Esophagus mucosa (tissue), 1 donor: ENCODE measurements around the gene WDR75. TPM values are rescaled to one million over a fixed set of nuclear protein-coding genes. Genes with fewer than 3 reads are reported as not detected.

Experiments
- ATAC-seq: fragments of 200-7000 bp; cut with Tn5 transposase; one replicate; pipeline ENCODE4 v1.9.1; 2020
- total RNA-seq: library from RNA; stranded (reverse); gene quantifications from one replicate; pipeline ENCODE4 v1.2.4, GENCODE V29; 2023
- donor health status: DM: yes; HTN: yes; CAD: no.

The WDR75 gene
- total RNA-seq, 1 donor from 2014 or later, result 24.3 TPM

GRCh38 chr2:189500456-189501160 is 59.3 kb downstream of the WDR75 start:
- peak; percentile 67 for ATAC-seq

DNA sequence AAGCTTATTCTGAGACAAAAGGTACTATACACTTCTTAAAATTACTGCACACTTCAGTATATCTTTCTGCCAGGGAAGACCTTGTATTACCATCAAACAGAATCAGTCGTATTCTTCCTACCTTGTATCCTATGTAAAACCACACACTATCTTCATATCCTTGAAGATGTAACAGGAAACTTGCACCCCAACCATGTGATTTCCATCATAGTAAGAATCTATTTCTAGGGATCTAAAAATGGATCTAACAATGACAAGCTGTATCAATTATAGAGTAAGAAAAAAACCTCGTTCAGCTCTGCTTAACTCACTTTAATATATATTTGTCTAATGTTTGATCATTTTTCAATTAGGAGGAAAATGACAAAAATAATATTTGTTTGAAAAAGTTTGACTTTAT is 60.2 kb downstream of the WDR75 start:
- ATAC-seq, result no peak

GRCh38 chr2:189502714-189503113 is 61.4 kb downstream of the WDR75 start:
- ATAC-seq, result no peak

DNA sequence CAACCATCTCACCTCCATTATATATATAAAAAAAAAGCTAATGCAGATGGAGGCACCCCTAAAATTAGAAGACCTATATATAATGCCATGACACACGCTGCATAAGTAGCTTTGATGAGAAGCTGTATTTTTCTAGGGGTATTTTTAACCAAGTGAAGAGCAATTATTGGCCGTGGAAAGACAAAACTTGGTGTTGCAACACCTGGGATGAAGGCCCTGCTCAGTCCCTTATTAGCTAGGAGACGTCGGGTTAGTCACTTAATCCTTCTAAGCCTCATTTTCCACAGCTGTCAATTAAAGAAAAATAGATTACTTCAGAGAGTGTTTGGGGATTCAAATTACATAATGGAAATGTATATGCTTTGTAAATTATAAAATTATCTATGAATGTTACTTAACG is 63.0 kb downstream of the WDR75 start:
- peak; percentile 71 for ATAC-seq

DNA sequence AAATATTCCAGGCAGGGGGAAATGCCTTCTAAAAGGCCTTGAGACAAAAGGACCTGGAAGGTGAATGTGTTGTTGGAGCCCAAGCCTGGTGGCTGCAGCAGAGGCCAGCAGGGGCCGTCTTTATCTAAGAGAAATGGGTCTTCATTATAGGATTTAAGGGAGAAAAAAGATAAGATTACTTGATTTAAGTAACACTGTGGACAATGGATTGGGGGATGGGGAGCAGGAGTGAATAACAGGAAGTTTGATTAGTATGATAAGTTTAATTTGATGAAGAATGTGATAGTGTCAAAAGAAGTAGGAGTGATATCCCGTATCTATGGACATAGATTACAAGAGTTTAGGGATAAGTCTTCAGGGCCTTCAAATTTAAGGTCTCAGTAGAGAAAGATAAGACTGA is 64.2 kb downstream of the WDR75 start:
- ATAC-seq, result no peak

DNA sequence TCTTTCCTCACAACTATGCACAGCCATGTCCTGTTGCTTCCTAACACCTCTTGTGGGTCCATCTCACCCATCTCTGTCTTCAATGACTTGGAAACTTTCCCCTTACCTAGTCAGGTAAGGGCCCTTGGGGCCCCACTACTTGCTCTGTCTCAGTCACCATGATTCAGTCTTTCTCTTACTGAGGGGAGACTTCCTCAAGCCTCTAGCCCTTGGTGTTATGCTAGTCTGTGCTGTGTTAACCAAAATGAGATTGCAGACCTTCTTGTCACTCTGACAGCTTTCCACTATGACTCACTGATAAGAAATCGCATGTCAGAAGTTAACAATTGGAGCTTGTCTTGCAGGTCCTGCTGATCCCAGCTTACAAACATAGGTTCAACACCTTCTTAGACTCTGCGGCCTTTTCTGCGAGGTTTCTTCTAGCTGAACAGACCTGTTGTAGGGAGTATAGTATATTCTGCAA is 65.3 kb downstream of the WDR75 start:
- no peak for ATAC-seq

GRCh38 chr2:189511210-189511959 is 70.1 kb downstream of the WDR75 start:
- no peak for ATAC-seq

DNA sequence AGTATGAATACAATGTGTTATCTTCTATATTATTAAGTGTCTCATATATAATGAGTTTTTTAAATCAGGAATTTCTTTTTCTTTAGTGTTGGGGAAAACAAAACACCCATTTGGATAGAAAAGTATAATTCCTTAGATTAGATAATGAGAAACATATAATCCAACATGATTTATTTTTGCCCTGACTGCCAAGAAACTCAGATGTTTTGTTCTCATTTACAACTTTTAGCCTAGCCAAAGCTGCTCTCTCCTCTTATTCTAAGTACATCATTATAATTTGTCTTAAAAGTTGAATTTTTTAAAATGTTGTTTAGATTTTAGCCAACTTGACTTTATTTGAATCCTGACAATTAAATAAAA is 70.7 kb downstream of the WDR75 start:
- ATAC-seq, result no peak

DNA sequence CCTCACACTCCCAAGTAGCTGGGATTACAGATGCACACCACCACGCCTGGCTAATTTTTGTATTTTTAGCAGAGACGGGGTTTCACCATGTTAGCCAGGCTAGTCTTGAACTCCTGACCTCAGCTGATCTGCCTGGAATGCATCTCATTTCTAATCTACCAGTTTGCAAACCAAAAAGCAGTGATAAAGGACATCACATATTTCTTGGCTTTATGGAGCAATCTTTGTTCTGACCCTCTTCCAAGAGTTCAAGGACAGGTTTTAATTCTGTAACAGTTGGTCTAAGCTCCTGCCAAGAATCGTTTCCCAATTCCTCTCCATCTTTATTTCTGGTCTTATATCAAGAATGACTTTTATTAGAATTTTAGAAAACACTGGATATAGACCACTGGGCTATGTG is 71.6 kb downstream of the WDR75 start:
- no peak for ATAC-seq

DNA sequence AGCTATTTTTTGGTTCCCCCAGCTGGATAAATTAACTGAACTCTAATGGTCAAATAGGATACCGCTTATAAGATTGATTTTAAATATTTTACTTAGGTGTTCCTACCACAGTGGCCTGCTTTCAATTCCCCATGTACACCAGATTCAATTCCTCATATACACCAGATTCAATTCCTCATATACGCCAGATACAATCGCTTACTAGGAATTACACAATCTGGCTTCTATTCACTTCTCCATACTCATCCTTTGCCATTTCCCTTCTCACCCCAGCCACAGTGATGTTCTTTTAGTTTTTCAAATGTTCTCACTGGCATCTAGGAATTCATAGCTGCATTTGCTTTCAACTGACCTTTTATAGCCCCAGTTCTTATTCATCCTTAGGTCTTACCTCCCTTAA is 72.8 kb downstream of the WDR75 start:
- ATAC-seq, result no peak

DNA sequence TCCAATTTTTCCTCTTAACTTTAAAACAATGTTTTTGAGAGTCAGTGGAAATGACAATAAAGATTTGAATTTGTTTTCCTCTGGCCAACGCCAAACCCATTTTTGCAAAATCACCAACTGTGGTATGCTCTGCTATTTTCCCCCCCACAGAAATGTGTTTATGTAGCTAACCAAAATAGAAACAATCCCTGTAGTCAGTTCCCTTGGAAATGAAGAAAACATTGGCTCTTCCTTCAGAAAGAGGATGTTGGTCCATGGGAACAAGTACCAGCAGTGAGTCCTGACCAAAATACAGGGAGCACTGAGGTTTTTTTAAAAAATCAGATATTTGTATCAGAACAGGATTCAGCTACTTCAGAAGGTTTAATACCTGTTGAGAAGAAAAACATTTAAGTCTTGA is 74.0 kb downstream of the WDR75 start:
- no peak for ATAC-seq

GRCh38 chr2:189516546-189516945 is 75.3 kb downstream of the WDR75 start:
- ATAC-seq, result no peak

DNA sequence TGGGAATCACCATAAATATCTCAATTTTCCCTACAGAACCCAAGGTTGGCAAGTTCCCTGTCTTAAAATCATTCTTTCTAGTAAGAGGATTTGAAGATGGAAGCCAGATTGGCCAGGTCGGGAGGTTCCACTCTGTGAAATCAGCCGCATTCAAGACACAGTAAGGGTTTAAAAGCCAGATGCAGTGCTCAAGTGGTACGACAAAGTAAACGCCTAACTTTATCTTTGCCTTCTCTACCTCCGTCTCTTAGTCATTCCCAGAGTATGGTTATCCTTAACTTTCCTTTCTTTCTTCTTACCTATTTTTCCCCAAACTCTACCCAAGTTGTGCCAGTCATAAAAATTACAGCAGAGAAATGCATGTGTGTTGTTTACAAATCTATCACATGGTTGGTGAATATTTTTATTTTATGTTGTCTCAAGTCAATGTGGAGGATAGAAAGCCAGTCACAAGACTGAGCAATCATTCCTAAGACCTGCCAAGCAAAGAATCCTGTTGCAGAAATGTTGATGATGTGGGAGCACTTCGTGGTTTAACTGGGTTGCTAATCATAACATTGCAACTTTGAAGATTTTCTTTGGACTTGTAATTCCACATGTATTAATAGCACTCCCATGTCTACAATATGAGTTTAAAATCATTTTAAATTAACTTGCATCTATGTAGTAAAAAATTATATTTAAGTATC is 76.7 kb downstream of the WDR75 start:
- no peak for ATAC-seq

GRCh38 chr2:189519631-189520387 is 78.5 kb downstream of the WDR75 start:
- ATAC-seq, result no peak

DNA sequence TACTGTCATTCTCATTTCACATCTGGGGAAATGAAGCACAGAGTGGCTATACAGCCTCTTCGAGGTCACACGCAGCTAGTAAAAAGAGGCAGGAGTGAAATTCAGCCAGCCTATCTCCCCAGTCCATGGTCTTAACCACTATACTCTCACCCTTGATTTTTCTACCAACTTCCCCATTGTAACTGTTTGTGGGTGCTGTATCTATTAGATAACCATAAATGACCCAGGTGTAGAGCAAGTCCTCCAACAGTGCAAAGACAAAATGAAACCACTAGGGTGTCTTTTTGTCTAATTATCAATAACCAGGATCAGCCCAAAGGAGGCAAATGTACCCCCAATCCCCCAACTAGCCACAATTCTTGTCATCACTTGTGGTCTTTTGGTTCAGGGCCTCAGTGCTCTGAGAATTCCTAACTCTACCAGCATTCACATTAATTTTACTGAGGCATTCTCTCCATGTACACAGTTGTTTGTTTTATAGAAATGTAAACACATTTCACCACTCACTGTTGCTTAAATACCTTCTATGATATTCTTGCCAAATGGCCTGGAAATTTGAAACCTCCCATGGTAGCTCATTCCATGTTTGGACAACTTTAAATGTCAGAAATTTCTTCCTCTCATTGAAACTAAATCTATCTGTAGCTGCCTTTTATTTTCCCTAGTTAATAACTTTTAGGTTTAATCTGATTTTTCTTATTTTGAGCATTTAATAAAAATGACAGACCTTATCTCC is 80.6 kb downstream of the WDR75 start:
- no peak for ATAC-seq

- no peak for ATAC-seq
Observed at GRCh38 chr2:189522435-189523151, 81.3 kb downstream of the WDR75 start.

- ATAC-seq, result no peak
Observed at GRCh38 chr2:189524746-189525145, 83.5 kb downstream of the WDR75 start.
